Esophagus squamous epithelium (tissue), 4 donors: ENCODE data around the gene PCK1.

ENCODE experiments used
- CTCF ChIP-seq, 6 experiments: fragments of 450-650 bp in 4 of 6; fragments of 200-600 bp in 2 of 6; sonication (generic) in 2 of 6; IDR thresholded peaks; one replicate each; pipeline ENCODE4 v1.5.1; 2016 to 2019; ENCODE audit warnings: antibody characterized with exemption in 6 of 6, mild to moderate bottlenecking in 4 of 6, moderate library complexity in 4 of 6
- POLR2A ChIP-seq, 4 donors: fragments of 450-650 bp; IDR thresholded peaks; one replicate each; pipeline ENCODE4 v1.6.1; 2017; ENCODE audit warnings: antibody characterized with exemption in 4 of 4, mild to moderate bottlenecking in 4 of 4, moderate library complexity in 3 of 4

- TF ChIP-seq CTCF (IDR thresholded peaks at IDR 0.05) = no peak
- no peak for TF ChIP-seq POLR2A (IDR thresholded peaks at IDR 0.05)
Observed at GRCh38 chr20:57598491-57598890, 37.6 kb downstream of the PCK1 start.
